GM19463 (cell line): Measurements from ENCODE around the gene SSU72.

Source experiments
- ATAC-seq: cut with Tn5 transposase; IDR thresholded peaks from one replicate; pipeline ENCODE4 v1.9.1; 2021; ENCODE audit warnings: mild to moderate bottlenecking, moderate library complexity; ENCODE audit not compliant: unreplicated experiment

The SSU72 gene

GRCh38 chr1:1574721-1575537 is at the start of gene SSU72:
SSU72 (minus strand) TSS chr1:1574863; CDS start chr1:1574557, 306 bp downstream.
- peak; percentile 85 for ATAC-seq

GRCh38 chr1:1623631-1624442 is 49.2 kb upstream of the SSU72 start:
- ATAC-seq: no peak

GRCh38 chr1:1623181-1623630 is 48.5 kb upstream of the SSU72 start:
- ATAC-seq: no peak

DNA sequence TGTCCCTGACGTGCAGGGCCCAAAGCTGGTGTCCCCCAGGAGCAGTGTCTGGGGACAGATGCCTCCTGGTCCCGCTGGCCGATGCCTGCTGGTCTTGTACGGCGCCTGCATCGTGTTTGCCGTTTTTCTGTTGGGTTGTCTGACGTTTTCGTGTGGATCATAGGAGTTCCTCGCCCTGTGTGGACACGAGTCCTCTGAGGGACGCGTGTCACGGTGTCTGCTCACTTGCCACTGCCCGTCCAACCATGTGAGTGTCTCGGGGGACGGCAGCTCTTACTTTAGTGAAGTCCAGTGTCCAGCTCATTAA is 48.1 kb upstream of the SSU72 start:
- no peak for ATAC-seq

- ATAC-seq: no peak
Measured at GRCh38 chr1:1622010-1622787, 47.5 kb upstream of the SSU72 start.

GRCh38 chr1:1621173-1622009 is 46.7 kb upstream of the SSU72 start:
- no peak for ATAC-seq

- ATAC-seq: no peak
Measured at GRCh38 chr1:1620433-1621139, 45.9 kb upstream of the SSU72 start.

GRCh38 chr1:1619917-1620361 is 45.3 kb upstream of the SSU72 start:
- ATAC-seq: no peak

DNA sequence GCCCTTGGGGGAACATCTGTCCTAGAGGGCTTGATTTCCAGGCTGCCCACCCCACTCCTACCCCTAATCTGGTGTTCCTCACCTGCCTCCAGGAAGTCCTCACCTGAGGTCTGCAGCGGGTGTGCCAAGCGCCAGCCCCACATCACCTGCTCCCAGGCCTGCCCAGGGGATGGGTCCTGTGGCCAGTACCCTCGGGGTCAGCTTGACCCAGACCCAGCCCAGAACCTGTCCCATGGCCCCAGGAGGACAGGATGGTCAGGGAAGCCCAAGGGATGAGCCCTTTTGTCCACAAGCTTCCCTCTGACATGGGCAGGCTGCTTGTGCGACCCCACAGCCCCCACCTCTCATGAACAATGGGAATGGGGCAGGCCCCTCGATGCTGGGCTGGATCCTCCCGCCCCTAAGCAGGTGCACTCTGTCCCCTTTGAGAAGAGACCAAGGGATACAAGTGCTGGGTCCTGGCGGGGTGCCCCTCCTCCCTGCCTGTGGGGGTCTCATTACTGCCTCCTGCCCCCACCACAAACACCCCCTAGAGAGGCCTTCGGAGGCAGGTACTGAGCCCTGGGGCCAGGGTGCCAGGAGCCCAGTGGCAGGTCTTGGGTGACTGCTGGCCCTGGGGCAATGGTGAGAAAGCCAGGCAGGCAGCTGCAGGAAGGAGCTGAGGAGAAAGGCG is 43.9 kb upstream of the SSU72 start:
- ATAC-seq: no peak

- ATAC-seq: no peak
Measured at GRCh38 chr1:1617925-1618324, 43.3 kb upstream of the SSU72 start.

- ATAC-seq: no peak
Measured at GRCh38 chr1:1617516-1617915, 42.9 kb upstream of the SSU72 start.

- ATAC-seq: no peak
Measured at GRCh38 chr1:1616838-1617237, 42.2 kb upstream of the SSU72 start.

GRCh38 chr1:1616045-1616790 is 41.6 kb upstream of the SSU72 start:
- peak; percentile 21 for ATAC-seq

DNA sequence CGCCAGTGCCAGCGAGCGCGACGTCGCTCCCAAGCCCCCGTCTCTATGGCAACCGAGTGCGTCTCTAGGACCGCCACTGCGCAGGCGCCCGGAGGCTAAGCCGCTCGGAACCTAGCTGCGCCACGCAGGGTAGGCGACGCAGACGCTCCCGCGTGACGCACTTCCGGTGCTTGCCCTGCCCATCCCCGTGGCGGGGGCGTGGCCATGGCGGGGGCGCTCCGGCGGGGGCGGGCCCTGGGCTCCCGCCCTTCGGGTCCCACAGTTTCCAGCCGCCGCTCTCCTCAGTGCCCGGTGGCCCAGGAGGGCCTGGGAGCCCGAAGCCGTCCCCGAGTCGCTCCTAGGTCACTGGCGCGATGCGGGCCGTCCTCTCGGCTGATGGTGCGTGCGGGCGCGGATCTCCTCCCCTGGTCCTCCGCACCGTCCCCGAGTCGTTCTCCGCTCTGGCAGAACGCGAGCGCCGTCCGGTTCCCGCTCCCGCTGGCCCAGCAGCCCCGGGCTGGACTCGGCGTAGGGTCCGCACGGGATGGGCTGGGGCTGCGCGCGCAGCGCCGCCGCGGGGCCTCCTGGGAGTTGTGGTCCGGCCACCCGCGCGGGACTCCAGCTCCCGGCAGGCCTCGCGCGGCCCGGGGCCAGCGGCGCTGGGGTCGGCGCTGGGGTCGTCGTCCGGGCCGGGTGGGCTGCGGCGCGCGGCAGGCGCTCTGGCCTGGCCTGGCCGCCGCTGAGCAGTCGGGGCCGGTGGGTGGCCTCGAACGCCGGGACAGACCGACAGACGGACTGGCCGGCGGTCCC is 40.8 kb upstream of the SSU72 start, which contains the start of gene MIB2:
Gene MIB2, plus strand, starts transcription at position 245 of the 789 bp plus-strand sequence. CDS start 7,953 bp downstream, outside the sequence.
- ATAC-seq: peak; percentile 77

DNA sequence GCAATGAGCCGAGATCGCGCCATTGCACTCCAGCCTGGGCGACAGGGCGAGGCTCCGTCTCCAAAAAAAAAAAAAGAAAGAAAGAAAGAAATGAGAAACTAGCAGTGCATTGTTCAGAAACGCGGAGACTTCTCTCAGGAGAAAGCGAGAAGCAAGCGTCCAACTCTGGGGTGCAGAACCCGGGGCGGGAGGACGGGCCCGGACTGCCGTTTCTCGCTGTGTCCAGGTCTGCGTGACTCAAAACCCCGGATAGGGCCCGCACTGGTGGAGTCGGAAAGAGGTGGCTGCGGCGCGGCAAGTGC is 40.2 kb upstream of the SSU72 start:
- no peak for ATAC-seq

GRCh38 chr1:1614204-1614953 is 39.7 kb upstream of the SSU72 start:
- ATAC-seq: no peak

DNA sequence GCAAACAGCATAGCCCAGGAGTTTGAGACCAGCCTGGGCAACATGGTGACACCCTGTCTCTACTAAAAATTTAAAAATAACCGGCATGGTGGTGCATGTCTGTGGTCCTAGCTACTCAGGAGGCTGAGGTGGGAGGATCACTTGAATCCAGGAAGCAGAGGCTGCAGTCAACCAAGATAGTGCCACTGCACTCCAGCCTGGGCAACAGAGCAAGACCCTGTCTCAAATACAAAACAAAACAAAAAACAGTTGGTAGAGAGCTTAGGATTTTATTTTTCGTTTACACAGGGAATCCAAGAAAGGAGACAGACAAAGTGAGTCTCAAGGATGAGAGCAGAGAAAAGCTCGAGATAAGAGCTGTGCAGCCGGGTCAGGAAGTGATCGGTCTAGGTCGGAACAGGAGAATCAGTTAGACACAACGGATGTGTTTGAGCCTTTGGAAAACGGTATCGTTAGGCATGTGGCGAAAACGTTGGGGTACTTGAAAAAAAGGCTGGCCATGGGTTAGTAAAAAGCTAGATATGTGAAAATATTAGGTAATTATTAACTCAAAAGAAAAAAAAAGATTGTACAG is 38.9 kb upstream of the SSU72 start:
- no peak for ATAC-seq
